Measurements from ENCODE around the gene CPO. TPM values are rescaled to one million over a fixed set of nuclear protein-coding genes. Genes with fewer than 3 reads are reported as not detected.

CPO gene, protein sequence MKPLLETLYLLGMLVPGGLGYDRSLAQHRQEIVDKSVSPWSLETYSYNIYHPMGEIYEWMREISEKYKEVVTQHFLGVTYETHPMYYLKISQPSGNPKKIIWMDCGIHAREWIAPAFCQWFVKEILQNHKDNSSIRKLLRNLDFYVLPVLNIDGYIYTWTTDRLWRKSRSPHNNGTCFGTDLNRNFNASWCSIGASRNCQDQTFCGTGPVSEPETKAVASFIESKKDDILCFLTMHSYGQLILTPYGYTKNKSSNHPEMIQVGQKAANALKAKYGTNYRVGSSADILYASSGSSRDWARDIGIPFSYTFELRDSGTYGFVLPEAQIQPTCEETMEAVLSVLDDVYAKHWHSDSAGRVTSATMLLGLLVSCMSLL
- total RNA-seq (2014; rRNA removed; shearing (Covaris generic)) (not detected in 2 replicates), total RNA-seq (2022) (not detected in 2 replicates), Bru-seq, nascent RNA (percentile 8 among the genes with signal in this experiment), BruChase-seq, experiment 1, labeled RNA remaining after a 6-hour chase (percentile 8 among the genes with signal in this experiment), BruChase-seq, experiment 2, labeled RNA remaining after a 2-hour chase (percentile 12 among the genes with signal in this experiment)
- long read RNA-seq = 0 reads

- Histone ChIP-seq H3K9me2 (ENCODE audit: insufficient read depth, low read length) (no peaks in the 10 kb centered on the region), H4K20me1 (ENCODE audit: insufficient read depth, low read length) (no peaks in the 10 kb centered on the region), H3K4me2 (ENCODE audit: low read length) (no peak within 1 kb of the TSS), H3K4me1 (ENCODE audit: insufficient read depth, low read length, poor library complexity, severe bottlenecking) (no peaks in the 10 kb centered on the region), H3K27ac (ENCODE audit: low read depth, low read length, poor library complexity, severe bottlenecking) (no peak within 1 kb of the TSS), H3K79me2 (ENCODE audit: insufficient read depth, low read depth, low read length) (no peaks in the 10 kb centered on the region), H3K36me3 (ENCODE audit: insufficient read depth, low read length) (no peaks in the 10 kb centered on the region), H3K9me3 (ENCODE audit: low read length) (no peaks in the 10 kb centered on the region), H3K4me3 (ENCODE audit: low read depth, low read length, poor library complexity, severe bottlenecking) (no peak within 1 kb of the TSS), H2AFZ (ENCODE audit: low read length) (no peak within 1 kb of the TSS)
- no peak for DNase-seq (ENCODE audit: low spot score)
- intact Hi-C loops (cut with micrococcal nuclease; ENCODE audit: unreplicated experiment) = no loop called here
- TF ChIP-seq EZH2phosphoT487 (IDR thresholded peaks at IDR 0.05; ENCODE audit: borderline replicate concordance, low read depth, low read length) = no peak
- TF ChIP-seq, protein P1, sequence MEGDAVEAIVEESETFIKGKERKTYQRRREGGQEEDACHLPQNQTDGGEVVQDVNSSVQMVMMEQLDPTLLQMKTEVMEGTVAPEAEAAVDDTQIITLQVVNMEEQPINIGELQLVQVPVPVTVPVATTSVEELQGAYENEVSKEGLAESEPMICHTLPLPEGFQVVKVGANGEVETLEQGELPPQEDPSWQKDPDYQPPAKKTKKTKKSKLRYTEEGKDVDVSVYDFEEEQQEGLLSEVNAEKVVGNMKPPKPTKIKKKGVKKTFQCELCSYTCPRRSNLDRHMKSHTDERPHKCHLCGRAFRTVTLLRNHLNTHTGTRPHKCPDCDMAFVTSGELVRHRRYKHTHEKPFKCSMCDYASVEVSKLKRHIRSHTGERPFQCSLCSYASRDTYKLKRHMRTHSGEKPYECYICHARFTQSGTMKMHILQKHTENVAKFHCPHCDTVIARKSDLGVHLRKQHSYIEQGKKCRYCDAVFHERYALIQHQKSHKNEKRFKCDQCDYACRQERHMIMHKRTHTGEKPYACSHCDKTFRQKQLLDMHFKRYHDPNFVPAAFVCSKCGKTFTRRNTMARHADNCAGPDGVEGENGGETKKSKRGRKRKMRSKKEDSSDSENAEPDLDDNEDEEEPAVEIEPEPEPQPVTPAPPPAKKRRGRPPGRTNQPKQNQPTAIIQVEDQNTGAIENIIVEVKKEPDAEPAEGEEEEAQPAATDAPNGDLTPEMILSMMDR (conservative IDR thresholded peaks at IDR 0.05; ENCODE audit: low read length) = no peak
- BruUV-seq (replicated peaks) = no TSS peak
- ChIA-PET CTCF (ENCODE audit: unreplicated experiment) (no interaction called here), POLR2A (no interaction called here)
Observed at GRCh38 chr2:206939340-206939739, at the start of gene CPO. TSS of gene CPO (plus strand) at chr2:206939518. CDS start at chr2:206939600, 82 bp downstream.

DNA sequence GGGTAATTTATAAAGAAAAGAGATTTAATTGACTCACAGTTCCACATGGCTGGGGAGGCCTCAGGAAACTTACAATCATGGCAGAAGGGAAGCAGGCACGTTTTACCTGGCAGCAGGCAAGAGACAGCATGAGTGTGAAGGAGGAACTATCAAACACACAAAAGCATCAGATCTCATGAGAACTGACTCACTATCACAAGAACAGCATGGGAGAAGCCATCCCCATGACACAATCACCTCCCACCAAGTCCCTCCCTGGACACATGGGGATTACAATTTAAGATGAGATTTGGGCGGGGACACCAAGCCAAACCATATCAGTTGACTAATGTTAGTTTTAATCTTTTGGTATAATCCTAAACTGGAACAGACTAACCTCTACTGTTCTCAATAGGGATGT is 49.1 kb upstream of the CPO start:
- H3K27ac ChIP-seq (ENCODE audit: low read depth, low read length, poor library complexity, severe bottlenecking) = no peak overlapping the region
- H3K4me2 ChIP-seq (ENCODE audit: low read length) = no peak overlapping the region
- POLR2A ChIA-PET = no interaction called here
- no peaks in the 10 kb centered on the region for H3K4me1 ChIP-seq (ENCODE audit: insufficient read depth, low read length, poor library complexity, severe bottlenecking)
- no peaks in the 10 kb centered on the region for H3K9me2 ChIP-seq (ENCODE audit: insufficient read depth, low read length)
- DNase-seq (ENCODE audit: low spot score) = no peak
- intact Hi-C loops (cut with micrococcal nuclease; ENCODE audit: unreplicated experiment) = no loop called here
- TF ChIP-seq, protein P1 (conservative IDR thresholded peaks at IDR 0.05; ENCODE audit: low read length) = no peak
- no peak for TF ChIP-seq EZH2phosphoT487 (IDR thresholded peaks at IDR 0.05; ENCODE audit: borderline replicate concordance, low read depth, low read length)
- CTCF ChIA-PET (ENCODE audit: unreplicated experiment) = no interaction called here
- H3K4me3 ChIP-seq (ENCODE audit: low read depth, low read length, poor library complexity, severe bottlenecking) = no peak overlapping the region
- no peaks in the 10 kb centered on the region for H4K20me1 ChIP-seq (ENCODE audit: insufficient read depth, low read length)
- BruUV-seq (replicated peaks) = no TSS peak
- H3K9me3 ChIP-seq (ENCODE audit: low read length) = no peaks in the 10 kb centered on the region
- H3K36me3 ChIP-seq (ENCODE audit: insufficient read depth, low read length) = no peaks in the 10 kb centered on the region
- H3K79me2 ChIP-seq (ENCODE audit: insufficient read depth, low read depth, low read length) = no peaks in the 10 kb centered on the region
- H2AFZ ChIP-seq (ENCODE audit: low read length) = no peak overlapping the region

DNA sequence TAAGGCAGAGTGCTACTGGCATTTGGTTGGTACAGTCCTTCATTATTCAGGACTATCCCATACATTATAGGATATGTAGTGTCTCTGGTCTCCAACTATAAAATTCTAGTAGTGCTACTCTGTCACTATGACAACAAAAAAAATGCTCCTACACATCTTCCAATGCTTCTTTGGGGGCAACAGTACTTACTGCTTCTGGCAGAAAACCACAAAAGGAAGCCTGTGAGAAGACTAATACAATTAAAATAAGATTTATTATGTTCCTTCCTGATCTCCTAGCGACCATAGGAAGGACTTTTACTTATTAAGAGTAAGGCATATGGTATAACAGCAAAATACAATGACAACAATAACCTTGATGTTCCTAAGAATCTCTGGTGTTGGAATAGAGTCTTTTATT is 48.4 kb upstream of the CPO start:
- Histone ChIP-seq H3K36me3 (ENCODE audit: insufficient read depth, low read length) (no peaks in the 10 kb centered on the region), H4K20me1 (ENCODE audit: insufficient read depth, low read length) (no peaks in the 10 kb centered on the region), H2AFZ (ENCODE audit: low read length) (no peak overlapping the region), H3K4me2 (ENCODE audit: low read length) (no peak overlapping the region), H3K9me2 (ENCODE audit: insufficient read depth, low read length) (no peaks in the 10 kb centered on the region), H3K79me2 (ENCODE audit: insufficient read depth, low read depth, low read length) (no peaks in the 10 kb centered on the region), H3K4me1 (ENCODE audit: insufficient read depth, low read length, poor library complexity, severe bottlenecking) (no peaks in the 10 kb centered on the region), H3K9me3 (ENCODE audit: low read length) (no peaks in the 10 kb centered on the region), H3K4me3 (ENCODE audit: low read depth, low read length, poor library complexity, severe bottlenecking) (no peak overlapping the region), H3K27ac (ENCODE audit: low read depth, low read length, poor library complexity, severe bottlenecking) (no peak overlapping the region)
- ChIA-PET POLR2A (no interaction called here), CTCF (ENCODE audit: unreplicated experiment) (no interaction called here)
- DNase-seq (ENCODE audit: low spot score) = no peak
- intact Hi-C loops (cut with micrococcal nuclease; ENCODE audit: unreplicated experiment) = no loop called here
- TF ChIP-seq, protein P1 (conservative IDR thresholded peaks at IDR 0.05; ENCODE audit: low read length) = no peak
- TF ChIP-seq EZH2phosphoT487 (IDR thresholded peaks at IDR 0.05; ENCODE audit: borderline replicate concordance, low read depth, low read length) = no peak
- BruUV-seq (replicated peaks) = no TSS peak
